GM23338 (cell line): ENCODE measurements around the gene SSU72. TPM values are rescaled to one million over a fixed set of nuclear protein-coding genes. Genes with fewer than 3 reads are reported as not detected.

ENCODE experiments used
- ATAC-seq: fragments of 200-7000 bp; cut with Tn5 transposase; 3 replicates; pipeline ENCODE4 v1.9.1; 2020
- DNase-seq: peaks from one replicate; pipeline ENCODE4 v3.0.0-alpha.2; 2015; ENCODE audit warnings: low spot score
- H2AFZ ChIP-seq: fragments of 200-600 bp; sonication (generic); 2 replicates; pipeline ENCODE4 v1.8.0; 2016; ENCODE audit warnings: antibody characterized with exemption, mild to moderate bottlenecking, moderate library complexity
- H3F3A ChIP-seq: fragments of 200-600 bp; sonication (generic); replicated peaks from 2 replicates; pipeline ENCODE4 v1.8.0; 2017; ENCODE audit warnings: antibody characterized with exemption, mixed run types, low read depth
- H3K27ac ChIP-seq: fragments of 200-600 bp; sonication (generic); 2 replicates; pipeline ENCODE4 v1.6.1; 2016; ENCODE audit warnings: low read depth
- H3K27me3 ChIP-seq: fragments of 200-600 bp; sonication (generic); 2 replicates; pipeline ENCODE4 v1.8.0; 2016; ENCODE audit warnings: mild to moderate bottlenecking, mixed run types, moderate library complexity; ENCODE audit not compliant: insufficient read depth
- H3K36me3 ChIP-seq: fragments of 200-600 bp; sonication (generic); 2 replicates; pipeline ENCODE4 v1.8.0; 2016; ENCODE audit warnings: mild to moderate bottlenecking; ENCODE audit not compliant: insufficient read depth
- H3K4me1 ChIP-seq: fragments of 200-600 bp; sonication (generic); 2 replicates; pipeline ENCODE4 v1.8.0; 2016; ENCODE audit warnings: mild to moderate bottlenecking, moderate library complexity; ENCODE audit not compliant: insufficient read depth
- H3K4me2 ChIP-seq: fragments of 200-600 bp; sonication (generic); 2 replicates; pipeline ENCODE4 v1.7.1; 2017; ENCODE audit warnings: mixed run types
- H3K4me3 ChIP-seq: fragments of 200-600 bp; sonication (generic); 2 replicates; pipeline ENCODE4 v1.6.1; 2016; ENCODE audit warnings: mixed run types
- H3K79me2 ChIP-seq: fragments of 200-600 bp; sonication (generic); replicated peaks from 2 replicates; pipeline ENCODE4 v1.8.0; 2017; ENCODE audit warnings: mild to moderate bottlenecking; ENCODE audit not compliant: insufficient read depth
- H3K9me2 ChIP-seq: fragments of 200-600 bp; sonication (generic); 2 replicates; pipeline ENCODE4 v1.8.0; 2017; ENCODE audit not compliant: insufficient read depth
- H4K20me1 ChIP-seq: fragments of 200-600 bp; sonication (generic); replicated peaks from 2 replicates; pipeline ENCODE4 v1.8.0; 2017; ENCODE audit warnings: mild to moderate bottlenecking; ENCODE audit not compliant: insufficient read depth
- H3K27ac Mint-ChIP-seq: 2 replicates; pipeline ENCODE4 v1.8.0; 2020; ENCODE audit warnings: inconsistent platforms, mild to moderate bottlenecking, moderate library complexity, mixed read lengths
- H3K27me3 Mint-ChIP-seq: 3 replicates; pipeline ENCODE4 v1.8.0; 2022; ENCODE audit warnings: low read depth, mild to moderate bottlenecking, moderate library complexity, mixed read lengths, inconsistent platforms; ENCODE audit not compliant: insufficient read depth, poor library complexity
- H3K36me3 Mint-ChIP-seq: 3 replicates; pipeline ENCODE4 v1.8.0; 2021; ENCODE audit warnings: low read depth, mild to moderate bottlenecking, inconsistent platforms, moderate library complexity, mixed read lengths
- H3K4me1 Mint-ChIP-seq: 3 replicates; pipeline ENCODE4 v1.8.0; 2020; ENCODE audit warnings: mild to moderate bottlenecking, inconsistent platforms, mixed read lengths
- H3K4me3 Mint-ChIP-seq: 3 replicates; pipeline ENCODE4 v1.8.0; 2021; ENCODE audit warnings: moderate library complexity, mild to moderate bottlenecking, inconsistent platforms, mixed read lengths
- H3K9me3 Mint-ChIP-seq: 3 replicates; pipeline ENCODE4 v1.8.0; 2020; ENCODE audit warnings: moderate library complexity, mild to moderate bottlenecking, inconsistent platforms, mixed read lengths
- CREB1 ChIP-seq: fragments of 250-450 bp; sonication (Bioruptor Pico); IDR thresholded peaks from 2 replicates; pipeline ENCODE4 v1.5.0; 2020; ENCODE audit warnings: low read depth, mild to moderate bottlenecking, moderate library complexity
- EZH2 ChIP-seq: fragments of 200-600 bp; sonication (generic); IDR thresholded peaks from one replicate; pipeline ENCODE4 v1.8.0; 2017; ENCODE audit warnings: antibody characterized with exemption, mild to moderate bottlenecking, low read depth; ENCODE audit not compliant: unreplicated experiment
- EZH2phosphoT487 ChIP-seq: fragments of 200-600 bp; sonication (generic); IDR thresholded peaks from one replicate; pipeline ENCODE4 v1.8.1; 2018; ENCODE audit warnings: antibody characterized with exemption; ENCODE audit not compliant: unreplicated experiment
- JUNB ChIP-seq: IDR thresholded peaks from one replicate; pipeline ENCODE4 v1.6.1; 2016; ENCODE audit warnings: antibody characterized with exemption; ENCODE audit not compliant: unreplicated experiment
- NANOG ChIP-seq: IDR thresholded peaks from 2 replicates; pipeline ENCODE4 v1.6.1; 2016; ENCODE audit warnings: antibody characterized with exemption, borderline replicate concordance
- POLR2AphosphoS5 ChIP-seq: IDR thresholded peaks from 2 replicates; pipeline ENCODE4 v1.6.1; 2016; ENCODE audit warnings: antibody characterized with exemption, low read depth
- STAT1 ChIP-seq: IDR thresholded peaks from one replicate; pipeline ENCODE4 v1.6.1; 2016; ENCODE audit warnings: antibody characterized with exemption; ENCODE audit not compliant: unreplicated experiment
- ZNF114 ChIP-seq: fragments of 250-450 bp; sonication (Bioruptor Pico); IDR thresholded peaks from 2 replicates; pipeline ENCODE4 v1.5.0; 2020; ENCODE audit warnings: mild to moderate bottlenecking, moderate library complexity
- ZNF331 ChIP-seq: fragments of 250-450 bp; sonication (Bioruptor Pico); IDR thresholded peaks from 2 replicates; pipeline ENCODE4 v1.5.0; 2020; ENCODE audit warnings: low read depth, mild to moderate bottlenecking, moderate library complexity
- polyA plus RNA-seq: library from polyadenylated mRNA; unstranded; fragments of >200 nt; fragmentation: Nextera tagmentation; extraction: Ambion mirVana; gene quantifications from 2 replicates; pipeline ENCODE4 v1.2.1, GENCODE V29; 2016
- total RNA-seq: library from RNA; depleted of rRNA; stranded (reverse); fragments of >200 nt; shearing (Covaris generic); gene quantifications from 2 replicates; pipeline ENCODE4 v1.2.3, GENCODE V29; 2014
- TF ChIP-seq, protein P1 (sequence below), 2 experiments: fragments of 200-600 bp in 1 of 2; sonication (generic) in 1 of 2; conservative IDR thresholded peaks; 2 replicates each; pipeline versions ENCODE4 v1.5.1 to v1.6.1; 2016 to 2017; ENCODE audit warnings: antibody characterized with exemption in 2 of 2, low read depth in 2 of 2, mild to moderate bottlenecking in 2 of 2, moderate library complexity in 1 of 2
- TF ChIP-seq, protein P2 (sequence below): IDR thresholded peaks from 2 replicates; pipeline ENCODE4 v1.6.1; 2016; ENCODE audit warnings: antibody characterized with exemption
- TF ChIP-seq, protein P3 (sequence below): fragments of 250-450 bp; sonication (Bioruptor Pico); IDR thresholded peaks from 2 replicates; pipeline ENCODE4 v1.5.0; 2020; ENCODE audit warnings: mild to moderate bottlenecking, moderate library complexity
- TF ChIP-seq, protein P4 (sequence below): IDR thresholded peaks from one replicate; pipeline ENCODE4 v1.6.1; 2018; ENCODE audit warnings: antibody characterized with exemption; ENCODE audit not compliant: unreplicated experiment

SSU72 gene
- total and polyA plus RNA-seq, 2 experiments from 2014 or later = 148 to 248 TPM

DNA sequence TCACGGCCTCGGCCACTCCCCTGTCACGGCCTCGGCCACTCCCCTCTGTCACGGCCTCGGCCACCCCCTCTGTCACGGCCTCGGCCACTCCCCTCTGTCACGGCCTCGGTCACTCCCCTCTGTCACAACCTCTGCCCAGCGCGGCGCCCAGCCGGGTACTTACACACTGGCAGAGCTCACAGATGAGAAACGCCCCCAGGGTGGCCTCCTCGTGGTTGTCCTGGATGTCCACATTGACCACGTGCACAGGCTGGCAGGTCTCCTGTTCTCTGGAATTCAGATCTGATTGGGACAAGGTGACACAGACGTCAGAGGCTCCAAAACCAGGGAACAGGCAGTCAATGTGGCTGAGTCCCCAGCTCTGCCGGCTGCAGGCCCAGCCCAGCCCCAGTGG lies 31.0 kb downstream of the SSU72 start:
- no peak overlapping the region for H2AFZ ChIP-seq
- no peak overlapping the region for H3K4me3 Mint-ChIP-seq
- ATAC-seq (no peak), DNase-seq (no peak)
- peaks cover 4% of the 10 kb centered on the region; the same call in 1 of the 2 replicates for H4K20me1 ChIP-seq
- H3K27me3 Mint-ChIP-seq = peaks cover 10% of the 10 kb centered on the region
- no peaks in the 10 kb centered on the region for H3K36me3 ChIP-seq
- no peak overlapping the region for H3K27ac Mint-ChIP-seq
- H3K27ac ChIP-seq = no peak overlapping the region
- H3K27me3 ChIP-seq = no peaks in the 10 kb centered on the region
- no peak overlapping the region for H3K4me3 ChIP-seq
- H3K79me2 ChIP-seq = no peaks in the 10 kb centered on the region
- H3K9me3 Mint-ChIP-seq = no peaks in the 10 kb centered on the region; the same call in 2 of the 3 replicates
- no peaks in the 10 kb centered on the region for H3K9me2 ChIP-seq
- H3K4me1 Mint-ChIP-seq = peaks cover 5% of the 10 kb centered on the region
- TF ChIP-seq ZNF114 (CRISPR knock-in tag) (no peak), STAT1 (no peak), JUNB (no peak), ZNF331 (CRISPR knock-in tag) (no peak), EZH2phosphoT487 (no peak), POLR2AphosphoS5 (no peak), NANOG (no peak), EZH2 (no peak), CREB1 (CRISPR knock-in tag) (no peak)
- TF ChIP-seq, protein P1, sequence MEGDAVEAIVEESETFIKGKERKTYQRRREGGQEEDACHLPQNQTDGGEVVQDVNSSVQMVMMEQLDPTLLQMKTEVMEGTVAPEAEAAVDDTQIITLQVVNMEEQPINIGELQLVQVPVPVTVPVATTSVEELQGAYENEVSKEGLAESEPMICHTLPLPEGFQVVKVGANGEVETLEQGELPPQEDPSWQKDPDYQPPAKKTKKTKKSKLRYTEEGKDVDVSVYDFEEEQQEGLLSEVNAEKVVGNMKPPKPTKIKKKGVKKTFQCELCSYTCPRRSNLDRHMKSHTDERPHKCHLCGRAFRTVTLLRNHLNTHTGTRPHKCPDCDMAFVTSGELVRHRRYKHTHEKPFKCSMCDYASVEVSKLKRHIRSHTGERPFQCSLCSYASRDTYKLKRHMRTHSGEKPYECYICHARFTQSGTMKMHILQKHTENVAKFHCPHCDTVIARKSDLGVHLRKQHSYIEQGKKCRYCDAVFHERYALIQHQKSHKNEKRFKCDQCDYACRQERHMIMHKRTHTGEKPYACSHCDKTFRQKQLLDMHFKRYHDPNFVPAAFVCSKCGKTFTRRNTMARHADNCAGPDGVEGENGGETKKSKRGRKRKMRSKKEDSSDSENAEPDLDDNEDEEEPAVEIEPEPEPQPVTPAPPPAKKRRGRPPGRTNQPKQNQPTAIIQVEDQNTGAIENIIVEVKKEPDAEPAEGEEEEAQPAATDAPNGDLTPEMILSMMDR (conservative IDR thresholded peaks at IDR 0.05; ENCODE audit: low read depth in 2 of 2) = no peak
- TF ChIP-seq, protein P2, sequence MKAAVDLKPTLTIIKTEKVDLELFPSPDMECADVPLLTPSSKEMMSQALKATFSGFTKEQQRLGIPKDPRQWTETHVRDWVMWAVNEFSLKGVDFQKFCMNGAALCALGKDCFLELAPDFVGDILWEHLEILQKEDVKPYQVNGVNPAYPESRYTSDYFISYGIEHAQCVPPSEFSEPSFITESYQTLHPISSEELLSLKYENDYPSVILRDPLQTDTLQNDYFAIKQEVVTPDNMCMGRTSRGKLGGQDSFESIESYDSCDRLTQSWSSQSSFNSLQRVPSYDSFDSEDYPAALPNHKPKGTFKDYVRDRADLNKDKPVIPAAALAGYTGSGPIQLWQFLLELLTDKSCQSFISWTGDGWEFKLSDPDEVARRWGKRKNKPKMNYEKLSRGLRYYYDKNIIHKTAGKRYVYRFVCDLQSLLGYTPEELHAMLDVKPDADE = no peak
- TF ChIP-seq, protein P3, sequence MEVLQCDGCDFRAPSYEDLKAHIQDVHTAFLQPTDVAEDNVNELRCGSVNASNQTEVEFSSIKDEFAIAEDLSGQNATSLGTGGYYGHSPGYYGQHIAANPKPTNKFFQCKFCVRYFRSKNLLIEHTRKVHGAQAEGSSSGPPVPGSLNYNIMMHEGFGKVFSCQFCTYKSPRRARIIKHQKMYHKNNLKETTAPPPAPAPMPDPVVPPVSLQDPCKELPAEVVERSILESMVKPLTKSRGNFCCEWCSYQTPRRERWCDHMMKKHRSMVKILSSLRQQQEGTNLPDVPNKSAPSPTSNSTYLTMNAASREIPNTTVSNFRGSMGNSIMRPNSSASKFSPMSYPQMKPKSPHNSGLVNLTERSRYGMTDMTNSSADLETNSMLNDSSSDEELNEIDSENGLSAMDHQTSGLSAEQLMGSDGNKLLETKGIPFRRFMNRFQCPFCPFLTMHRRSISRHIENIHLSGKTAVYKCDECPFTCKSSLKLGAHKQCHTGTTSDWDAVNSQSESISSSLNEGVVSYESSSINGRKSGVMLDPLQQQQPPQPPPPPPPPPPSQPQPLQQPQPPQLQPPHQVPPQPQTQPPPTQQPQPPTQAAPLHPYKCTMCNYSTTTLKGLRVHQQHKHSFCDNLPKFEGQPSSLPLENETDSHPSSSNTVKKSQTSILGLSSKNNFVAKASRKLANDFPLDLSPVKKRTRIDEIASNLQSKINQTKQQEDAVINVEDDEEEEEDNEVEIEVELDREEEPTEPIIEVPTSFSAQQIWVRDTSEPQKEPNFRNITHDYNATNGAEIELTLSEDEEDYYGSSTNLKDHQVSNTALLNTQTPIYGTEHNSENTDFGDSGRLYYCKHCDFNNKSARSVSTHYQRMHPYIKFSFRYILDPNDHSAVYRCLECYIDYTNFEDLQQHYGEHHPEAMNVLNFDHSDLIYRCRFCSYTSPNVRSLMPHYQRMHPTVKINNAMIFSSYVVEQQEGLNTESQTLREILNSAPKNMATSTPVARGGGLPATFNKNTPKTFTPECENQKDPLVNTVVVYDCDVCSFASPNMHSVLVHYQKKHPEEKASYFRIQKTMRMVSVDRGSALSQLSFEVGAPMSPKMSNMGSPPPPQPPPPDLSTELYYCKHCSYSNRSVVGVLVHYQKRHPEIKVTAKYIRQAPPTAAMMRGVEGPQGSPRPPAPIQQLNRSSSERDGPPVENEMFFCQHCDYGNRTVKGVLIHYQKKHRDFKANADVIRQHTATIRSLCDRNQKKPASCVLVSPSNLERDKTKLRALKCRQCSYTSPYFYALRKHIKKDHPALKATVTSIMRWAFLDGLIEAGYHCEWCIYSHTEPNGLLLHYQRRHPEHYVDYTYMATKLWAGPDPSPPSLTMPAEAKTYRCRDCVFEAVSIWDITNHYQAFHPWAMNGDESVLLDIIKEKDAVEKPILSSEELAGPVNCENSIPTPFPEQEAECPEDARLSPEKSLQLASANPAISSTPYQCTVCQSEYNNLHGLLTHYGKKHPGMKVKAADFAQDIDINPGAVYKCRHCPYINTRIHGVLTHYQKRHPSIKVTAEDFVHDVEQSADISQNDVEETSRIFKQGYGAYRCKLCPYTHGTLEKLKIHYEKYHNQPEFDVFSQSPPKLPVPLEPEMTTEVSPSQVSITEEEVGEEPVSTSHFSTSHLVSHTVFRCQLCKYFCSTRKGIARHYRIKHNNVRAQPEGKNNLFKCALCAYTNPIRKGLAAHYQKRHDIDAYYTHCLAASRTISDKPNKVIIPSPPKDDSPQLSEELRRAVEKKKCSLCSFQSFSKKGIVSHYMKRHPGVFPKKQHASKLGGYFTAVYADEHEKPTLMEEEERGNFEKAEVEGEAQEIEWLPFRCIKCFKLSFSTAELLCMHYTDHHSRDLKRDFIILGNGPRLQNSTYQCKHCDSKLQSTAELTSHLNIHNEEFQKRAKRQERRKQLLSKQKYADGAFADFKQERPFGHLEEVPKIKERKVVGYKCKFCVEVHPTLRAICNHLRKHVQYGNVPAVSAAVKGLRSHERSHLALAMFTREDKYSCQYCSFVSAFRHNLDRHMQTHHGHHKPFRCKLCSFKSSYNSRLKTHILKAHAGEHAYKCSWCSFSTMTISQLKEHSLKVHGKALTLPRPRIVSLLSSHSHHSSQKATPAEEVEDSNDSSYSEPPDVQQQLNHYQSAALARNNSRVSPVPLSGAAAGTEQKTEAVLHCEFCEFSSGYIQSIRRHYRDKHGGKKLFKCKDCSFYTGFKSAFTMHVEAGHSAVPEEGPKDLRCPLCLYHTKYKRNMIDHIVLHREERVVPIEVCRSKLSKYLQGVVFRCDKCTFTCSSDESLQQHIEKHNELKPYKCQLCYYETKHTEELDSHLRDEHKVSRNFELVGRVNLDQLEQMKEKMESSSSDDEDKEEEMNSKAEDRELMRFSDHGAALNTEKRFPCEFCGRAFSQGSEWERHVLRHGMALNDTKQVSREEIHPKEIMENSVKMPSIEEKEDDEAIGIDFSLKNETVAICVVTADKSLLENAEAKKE = no peak
- TF ChIP-seq, protein P4, sequence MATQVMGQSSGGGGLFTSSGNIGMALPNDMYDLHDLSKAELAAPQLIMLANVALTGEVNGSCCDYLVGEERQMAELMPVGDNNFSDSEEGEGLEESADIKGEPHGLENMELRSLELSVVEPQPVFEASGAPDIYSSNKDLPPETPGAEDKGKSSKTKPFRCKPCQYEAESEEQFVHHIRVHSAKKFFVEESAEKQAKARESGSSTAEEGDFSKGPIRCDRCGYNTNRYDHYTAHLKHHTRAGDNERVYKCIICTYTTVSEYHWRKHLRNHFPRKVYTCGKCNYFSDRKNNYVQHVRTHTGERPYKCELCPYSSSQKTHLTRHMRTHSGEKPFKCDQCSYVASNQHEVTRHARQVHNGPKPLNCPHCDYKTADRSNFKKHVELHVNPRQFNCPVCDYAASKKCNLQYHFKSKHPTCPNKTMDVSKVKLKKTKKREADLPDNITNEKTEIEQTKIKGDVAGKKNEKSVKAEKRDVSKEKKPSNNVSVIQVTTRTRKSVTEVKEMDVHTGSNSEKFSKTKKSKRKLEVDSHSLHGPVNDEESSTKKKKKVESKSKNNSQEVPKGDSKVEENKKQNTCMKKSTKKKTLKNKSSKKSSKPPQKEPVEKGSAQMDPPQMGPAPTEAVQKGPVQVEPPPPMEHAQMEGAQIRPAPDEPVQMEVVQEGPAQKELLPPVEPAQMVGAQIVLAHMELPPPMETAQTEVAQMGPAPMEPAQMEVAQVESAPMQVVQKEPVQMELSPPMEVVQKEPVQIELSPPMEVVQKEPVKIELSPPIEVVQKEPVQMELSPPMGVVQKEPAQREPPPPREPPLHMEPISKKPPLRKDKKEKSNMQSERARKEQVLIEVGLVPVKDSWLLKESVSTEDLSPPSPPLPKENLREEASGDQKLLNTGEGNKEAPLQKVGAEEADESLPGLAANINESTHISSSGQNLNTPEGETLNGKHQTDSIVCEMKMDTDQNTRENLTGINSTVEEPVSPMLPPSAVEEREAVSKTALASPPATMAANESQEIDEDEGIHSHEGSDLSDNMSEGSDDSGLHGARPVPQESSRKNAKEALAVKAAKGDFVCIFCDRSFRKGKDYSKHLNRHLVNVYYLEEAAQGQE = no peak
- no peak overlapping the region for H3K4me2 ChIP-seq
- peaks cover 20% of the 10 kb centered on the region for H3F3A ChIP-seq
- peaks cover 32% of the 10 kb centered on the region for H3K36me3 Mint-ChIP-seq
- no peaks in the 10 kb centered on the region; the same call in 1 of the 2 replicates for H3K4me1 ChIP-seq
